ENCODE measurements around the gene GMPS.
"Not testable (repeated sequence)": the region's sequence is repeated elsewhere in the genome, so short reads cannot be mapped to it uniquely, and the experiment has no call there.

GRCh38 chr3:155849404-155849803 lies 21.0 kb upstream of the GMPS start:
- TF ChIP-seq POLR2A (IDR thresholded peaks at IDR 0.05; ENCODE audit: low read length); GATA1 (IDR thresholded peaks at IDR 0.05; ENCODE audit: low read depth, low read length): not testable (repeated sequence)
